Right lobe of liver (tissue), 4 donors: Measurements from ENCODE around the gene SPESP1.

ENCODE experiments used
- CTCF ChIP-seq, 4 donors: fragments of 200-600 bp in 3 of 4; fragments of 450-650 bp in 1 of 4; IDR thresholded peaks; one replicate each; pipeline versions ENCODE4 v1.5.1 to v1.8.0; 2016 to 2022; ENCODE audit warnings: antibody characterized with exemption in 4 of 4, mild to moderate bottlenecking in 2 of 4
- POLR2A ChIP-seq: fragments of 450-650 bp; IDR thresholded peaks from one replicate; pipeline ENCODE4 v1.6.1; 2017; ENCODE audit warnings: antibody characterized with exemption, mild to moderate bottlenecking
- donor health status: DM: no; HTN: no; CAD: no.
- donor health status: DM: no; HTN: no; CAD: no.
- donor health status: DM: no; HTN: yes; CAD: no.

- TF ChIP-seq CTCF (IDR thresholded peaks at IDR 0.05), result no peak
- TF ChIP-seq POLR2A, result no peak
Observed at GRCh38 chr15:68910341-68910740, 20.0 kb upstream of the SPESP1 start.
